Calu3 (cell line): Measurements from ENCODE around the gene ARHGEF7. TPM values are rescaled to one million over a fixed set of nuclear protein-coding genes. Genes with fewer than 3 reads are reported as not detected.

Experiments used
- BruUV-seq: library from RNA; stranded (reverse); fragments of 400-500 nt; replicated peaks from 2 replicates; lab custom pipeline; 2021; lab: Mats Ljungman, UMichigan
- CTCF ChIA-PET: fragments of 300-600 bp; sonication (Branson Sonifier 250); formaldehyde crosslinking; loops from one replicate; lab custom pipeline; 2022; ENCODE audit warnings: antibody characterized with exemption; lab: Charles Lee
- DNase-seq: peaks from one replicate; pipeline ENCODE4 v3.0.0; 2022
- H3K27ac Mint-ChIP-seq: one replicate; pipeline ENCODE4 v1.8.0; 2022; ENCODE audit warnings: mixed read lengths; ENCODE audit not compliant: unreplicated experiment
- H3K27me3 Mint-ChIP-seq: one replicate; pipeline ENCODE4 v1.8.0; 2022; ENCODE audit warnings: mixed read lengths; ENCODE audit not compliant: unreplicated experiment
- H3K36me3 Mint-ChIP-seq: one replicate; pipeline ENCODE4 v1.8.0; 2022; ENCODE audit warnings: mild to moderate bottlenecking, moderate library complexity, mixed read lengths; ENCODE audit not compliant: insufficient read depth, unreplicated experiment
- H3K4me1 Mint-ChIP-seq: one replicate; pipeline ENCODE4 v1.8.0; 2022; ENCODE audit warnings: mild to moderate bottlenecking, low read depth, mixed read lengths; ENCODE audit not compliant: unreplicated experiment
- H3K4me3 Mint-ChIP-seq: one replicate; pipeline ENCODE4 v1.8.0; 2022; ENCODE audit warnings: mild to moderate bottlenecking, low read depth, moderate library complexity, mixed read lengths; ENCODE audit not compliant: unreplicated experiment
- H3K9me3 Mint-ChIP-seq: one replicate; pipeline ENCODE4 v1.8.0; 2022; ENCODE audit warnings: low read depth, mixed read lengths; ENCODE audit not compliant: unreplicated experiment
- intact Hi-C: fragments of 100-400 bp; cut with micrococcal nuclease; formaldehyde crosslinking; loops from one replicate; pipeline ENCODE4 v1.10.0; 2022; ENCODE audit not compliant: unreplicated experiment
- total RNA-seq: library from RNA; stranded (reverse); gene quantifications from 2 replicates; pipeline ENCODE4 v1.2.3, GENCODE V29; 2022
- TF ChIP-seq, protein P1 (sequence below): fragments of 200-600 bp; IDR thresholded peaks from one replicate; pipeline ENCODE4 v1.8.0; 2022; ENCODE audit warnings: antibody characterized with exemption; ENCODE audit not compliant: unreplicated experiment

The ARHGEF7 gene
- total RNA-seq, 1 experiment from 2014 or later = 17.7 TPM

DNA sequence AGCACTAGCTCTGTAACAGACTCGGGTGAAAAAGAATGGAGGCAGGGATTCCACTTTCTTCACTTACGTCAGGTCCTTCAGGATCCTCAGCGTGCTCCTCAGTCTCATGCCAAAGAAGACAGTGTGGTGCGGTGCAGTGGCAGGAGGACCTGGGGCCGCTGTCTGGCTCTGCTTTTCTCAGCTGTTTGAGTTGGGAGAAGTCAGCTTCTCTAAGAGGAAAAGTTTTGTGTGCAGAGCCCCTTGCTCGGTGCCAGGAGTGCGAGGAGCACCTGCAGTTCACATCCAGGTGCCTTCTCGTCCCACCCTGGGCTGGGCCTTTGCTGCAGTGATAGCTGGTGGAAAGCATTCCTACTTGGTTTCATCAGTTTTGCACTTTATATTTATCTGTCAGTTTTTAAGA lies 127.5 kb downstream of the ARHGEF7 start:
- H3K36me3 Mint-ChIP-seq = peaks cover under 1% of the 10 kb centered on the region
- no peak overlapping the region for H3K4me3 Mint-ChIP-seq
- H3K9me3 Mint-ChIP-seq = no peaks in the 10 kb centered on the region
- no peak for DNase-seq
- CTCF ChIA-PET = no interaction called here
- no peaks in the 10 kb centered on the region for H3K4me1 Mint-ChIP-seq
- intact Hi-C loops = no loop called here
- BruUV-seq = no TSS peak
- TF ChIP-seq, protein P1, sequence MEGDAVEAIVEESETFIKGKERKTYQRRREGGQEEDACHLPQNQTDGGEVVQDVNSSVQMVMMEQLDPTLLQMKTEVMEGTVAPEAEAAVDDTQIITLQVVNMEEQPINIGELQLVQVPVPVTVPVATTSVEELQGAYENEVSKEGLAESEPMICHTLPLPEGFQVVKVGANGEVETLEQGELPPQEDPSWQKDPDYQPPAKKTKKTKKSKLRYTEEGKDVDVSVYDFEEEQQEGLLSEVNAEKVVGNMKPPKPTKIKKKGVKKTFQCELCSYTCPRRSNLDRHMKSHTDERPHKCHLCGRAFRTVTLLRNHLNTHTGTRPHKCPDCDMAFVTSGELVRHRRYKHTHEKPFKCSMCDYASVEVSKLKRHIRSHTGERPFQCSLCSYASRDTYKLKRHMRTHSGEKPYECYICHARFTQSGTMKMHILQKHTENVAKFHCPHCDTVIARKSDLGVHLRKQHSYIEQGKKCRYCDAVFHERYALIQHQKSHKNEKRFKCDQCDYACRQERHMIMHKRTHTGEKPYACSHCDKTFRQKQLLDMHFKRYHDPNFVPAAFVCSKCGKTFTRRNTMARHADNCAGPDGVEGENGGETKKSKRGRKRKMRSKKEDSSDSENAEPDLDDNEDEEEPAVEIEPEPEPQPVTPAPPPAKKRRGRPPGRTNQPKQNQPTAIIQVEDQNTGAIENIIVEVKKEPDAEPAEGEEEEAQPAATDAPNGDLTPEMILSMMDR = no peak
- H3K27me3 Mint-ChIP-seq = no peaks in the 10 kb centered on the region
- no peak overlapping the region for H3K27ac Mint-ChIP-seq

DNA sequence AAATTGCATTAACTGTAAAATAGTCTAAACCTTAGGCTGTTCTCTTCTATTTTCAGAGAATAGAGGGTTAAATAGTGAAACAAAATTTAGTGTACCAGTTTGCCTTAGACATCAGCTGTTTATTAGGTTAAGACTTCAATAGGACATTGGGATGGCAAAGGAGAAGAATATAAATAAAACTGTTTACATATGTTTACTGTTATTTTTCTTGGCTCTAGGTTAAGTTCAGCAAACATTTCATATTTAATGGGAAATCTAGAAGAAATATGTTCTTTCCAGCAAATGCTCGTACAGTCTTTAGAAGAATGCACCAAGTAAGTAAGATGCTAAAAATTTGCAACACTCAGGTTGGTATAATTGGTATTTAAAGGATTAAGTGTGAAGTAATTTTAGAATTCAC lies 128.9 kb downstream of the ARHGEF7 start:
- Mint-ChIP-seq H3K4me3 (no peak overlapping the region), H3K9me3 (no peaks in the 10 kb centered on the region), H3K36me3 (peaks cover 15% of the 10 kb centered on the region), H3K4me1 (no peaks in the 10 kb centered on the region), H3K27me3 (no peaks in the 10 kb centered on the region), H3K27ac (no peak overlapping the region)
- CTCF ChIA-PET = no interaction called here
- intact Hi-C loops = no loop called here
- TF ChIP-seq, protein P1 = no peak
- DNase-seq = no peak
- BruUV-seq = no TSS peak

DNA sequence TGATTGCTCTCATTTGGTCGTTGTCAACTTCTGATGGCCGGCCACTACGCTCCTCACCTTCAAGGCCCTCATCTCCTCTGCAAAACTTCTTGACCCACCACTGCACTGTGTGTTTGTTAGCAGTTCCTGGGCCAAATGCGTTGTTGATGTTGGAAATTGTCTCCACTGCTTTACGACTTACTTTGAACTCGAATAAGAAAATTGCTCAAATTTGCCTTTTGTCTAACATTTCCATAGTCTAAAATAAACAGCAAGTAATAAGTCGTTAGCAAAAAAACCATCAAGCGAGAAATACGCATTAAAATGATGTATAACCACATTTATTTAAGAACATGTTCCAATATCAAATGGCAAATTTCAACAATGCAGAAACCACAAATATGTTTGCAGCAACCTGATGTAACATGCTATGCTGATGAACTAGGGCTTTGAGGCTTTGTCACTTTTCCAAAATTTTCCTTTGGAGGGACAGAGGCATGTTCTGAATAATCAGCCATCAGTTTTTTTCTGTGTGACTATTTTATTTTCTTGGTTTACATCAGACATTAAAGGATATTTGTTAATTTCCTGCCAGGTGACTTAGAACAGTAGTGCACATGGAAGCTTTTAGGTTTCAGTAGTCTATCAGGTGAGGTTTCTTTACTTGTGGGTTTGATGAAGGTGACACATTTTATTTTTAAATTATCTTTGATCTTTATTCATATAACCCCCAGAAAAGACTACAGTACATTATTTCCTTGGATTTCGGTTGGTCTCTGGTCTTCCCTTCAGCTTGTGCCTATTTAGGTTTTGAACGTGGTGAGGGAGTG lies 130.7 kb downstream of the ARHGEF7 start:
- intact Hi-C loops = no loop called here
- Mint-ChIP-seq H3K27ac (no peak overlapping the region), H3K4me1 (no peaks in the 10 kb centered on the region), H3K4me3 (no peak overlapping the region), H3K27me3 (no peaks in the 10 kb centered on the region), H3K36me3 (peaks cover 15% of the 10 kb centered on the region), H3K9me3 (no peaks in the 10 kb centered on the region)
- BruUV-seq = no TSS peak
- no peak for DNase-seq
- CTCF ChIA-PET = no interaction called here
- TF ChIP-seq, protein P1 = no peak

DNA sequence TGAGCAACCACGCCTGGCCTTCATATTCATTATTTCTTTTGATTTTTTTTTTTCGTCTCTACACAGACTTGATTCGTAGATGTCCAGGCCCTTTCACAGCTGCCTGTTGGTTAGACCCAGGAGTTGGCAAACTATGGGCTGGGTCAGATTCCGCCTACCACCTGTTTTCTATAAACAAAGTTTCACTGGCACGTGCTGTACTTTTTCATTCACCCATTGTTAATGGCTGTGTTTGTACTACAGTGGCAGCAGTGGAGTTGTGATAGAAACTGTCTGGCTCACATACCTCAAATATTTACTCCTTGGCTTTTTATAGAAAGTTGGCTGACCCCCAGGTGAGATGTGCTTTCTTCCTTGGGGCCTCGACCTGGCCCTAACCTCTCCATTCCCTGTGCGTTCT lies 132.4 kb downstream of the ARHGEF7 start:
- no TSS peak for BruUV-seq
- no peak overlapping the region for H3K4me3 Mint-ChIP-seq
- CTCF ChIA-PET = no interaction called here
- H3K36me3 Mint-ChIP-seq = peaks cover 15% of the 10 kb centered on the region
- TF ChIP-seq, protein P1 = no peak
- H3K27me3 Mint-ChIP-seq = no peaks in the 10 kb centered on the region
- intact Hi-C loops = no loop called here
- H3K9me3 Mint-ChIP-seq = no peaks in the 10 kb centered on the region
- no peak overlapping the region for H3K27ac Mint-ChIP-seq
- no peak for DNase-seq
- no peaks in the 10 kb centered on the region for H3K4me1 Mint-ChIP-seq
